ENCODE measurements around the gene SHMT1.

The SHMT1 gene

DNA sequence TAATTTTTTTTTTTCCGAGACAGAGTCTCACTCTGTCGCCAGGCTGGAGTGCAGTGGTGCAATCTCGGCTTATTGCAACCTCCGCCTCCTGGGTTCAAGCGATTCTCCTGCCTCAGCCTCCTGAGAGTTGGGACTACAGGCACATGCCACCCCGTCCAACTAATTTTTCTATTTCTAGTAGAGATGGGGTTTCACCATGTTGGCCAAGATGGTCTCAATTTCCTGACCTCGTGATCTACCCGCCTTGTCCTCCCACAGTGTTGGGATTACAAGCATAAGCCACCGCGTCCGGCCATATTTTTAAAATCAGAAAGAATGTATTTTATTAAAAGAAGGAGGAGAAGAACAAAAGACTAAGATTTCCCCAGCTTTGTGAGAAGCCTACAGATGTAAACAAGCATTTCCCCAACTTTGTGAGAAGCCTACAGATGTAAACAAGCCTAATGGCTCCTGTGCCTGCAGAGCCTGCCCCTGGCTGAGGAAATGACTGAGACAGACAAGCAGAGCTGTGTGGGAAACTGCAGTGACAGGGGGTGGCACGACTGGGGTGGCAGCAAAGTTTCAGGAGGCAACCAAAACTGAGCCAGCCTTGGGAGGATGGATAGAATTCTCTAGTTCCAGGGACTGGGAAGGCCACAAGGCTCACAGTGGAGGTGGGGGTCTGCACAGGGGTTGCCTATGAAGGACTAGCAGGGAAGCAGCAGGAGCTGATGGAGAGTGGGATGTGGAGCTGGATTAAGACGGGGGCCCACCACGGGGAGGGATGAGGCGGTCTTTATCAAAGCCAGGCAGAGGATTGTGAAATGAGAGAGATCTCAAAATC lies 71.4 kb downstream of the SHMT1 start:
- no peak for DNase-seq (ENCODE audit: low read depth in 3 of 3, low spot score in 1 of 3)

DNA sequence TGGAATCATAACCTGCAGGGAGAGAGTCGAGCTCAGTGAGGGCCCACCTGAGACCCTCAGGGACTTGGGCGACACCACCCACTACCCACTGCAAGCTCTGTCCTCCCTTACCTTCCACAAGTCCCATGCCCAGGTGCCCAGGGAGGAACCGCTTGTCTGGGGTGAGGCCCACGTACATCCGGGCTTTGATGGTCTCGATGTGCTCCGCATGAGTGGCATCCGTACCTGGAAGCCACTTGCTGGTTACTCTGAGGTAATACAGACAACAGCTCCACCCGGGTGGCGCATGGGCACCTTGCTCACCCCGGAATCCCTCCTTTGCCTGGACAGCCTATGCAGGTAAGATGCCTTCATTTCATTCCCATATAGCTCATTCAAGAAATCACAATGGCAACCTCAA lies 78.1 kb downstream of the SHMT1 start:
- DNase-seq (ENCODE audit: low read depth in 3 of 3, low spot score in 1 of 3) = no peak

- DNase-seq (ENCODE audit: low read depth in 3 of 3, low spot score in 1 of 3) = no peak
Measured at GRCh38 chr17:18281788-18282187, 81.6 kb downstream of the SHMT1 start.

- no peak for DNase-seq (ENCODE audit: low read depth in 3 of 3, low spot score in 1 of 3)
Measured at GRCh38 chr17:18280766-18281371, 82.5 kb downstream of the SHMT1 start.

GRCh38 chr17:18280249-18280648 lies 83.1 kb downstream of the SHMT1 start:
- no peak for DNase-seq (ENCODE audit: low read depth in 3 of 3, low spot score in 1 of 3)

- no peak for DNase-seq (ENCODE audit: low read depth in 3 of 3, low spot score in 1 of 3)
Measured at GRCh38 chr17:18278867-18279266, 84.5 kb downstream of the SHMT1 start.

All from stimulated activated CD4-positive, alpha-beta T cell treated with anti-CD3 and anti-CD28 coated beads, TNF-alpha, amount 100 ng/mL, for 1 hour (primary cell).